Naive thymus-derived CD4-positive, alpha-beta T cell (primary cell): ENCODE results near the gene OR9Q1. TPM values are rescaled to one million over a fixed set of nuclear protein-coding genes. Genes with fewer than 3 reads are reported as not detected.
"Not testable (repeated sequence)": the region's sequence is repeated elsewhere in the genome, so short reads cannot be mapped to it uniquely, and the experiment has no call there.

ENCODE experiments used
- ATAC-seq: fragments of 150-1000 bp; cut with Tn5 transposase; 2 replicates; pipeline ENCODE4 v1.10.0; 2021; ENCODE audit warnings: mild to moderate bottlenecking, moderate library complexity
- CTCF ChIA-PET: fragments of 350-600 bp; sonication (Branson Sonifier 250); formaldehyde crosslinking; loops from one replicate; lab custom pipeline; 2021; ENCODE audit warnings: antibody characterized with exemption; lab: Charles Lee
- POLR2A ChIA-PET: fragments of 350-600 bp; sonication (Branson Sonifier 250); formaldehyde crosslinking; loops from one replicate; lab custom pipeline; 2021; ENCODE audit warnings: antibody characterized with exemption, inconsistent platforms; lab: Charles Lee
- DNase-seq, 9 donors: peaks; one replicate each; pipeline versions ENCODE4 v3.0.0 to v3.0.0-alpha.2; 2020 to 2022; ENCODE audit warnings: mixed read lengths in 1 of 9
- H3K27ac ChIP-seq: one replicate; pipeline ENCODE4 v1.7.0; 2013; ENCODE audit warnings: mild to moderate bottlenecking, low read depth, low read length, moderate library complexity
- H3K27me3 ChIP-seq, 2 donors: one replicate each; pipeline ENCODE4 v1.7.0; 2013; ENCODE audit warnings: low read length in 2 of 2, mild to moderate bottlenecking in 2 of 2, moderate library complexity in 2 of 2; ENCODE audit not compliant: control insufficient read depth in 2 of 2, insufficient read depth in 2 of 2
- H3K36me3 ChIP-seq, 3 experiments: 1 replicate in 2 of 3; 2 replicates in 1 of 3; pipeline ENCODE4 v1.7.0; 2013; ENCODE audit warnings: low read length in 3 of 3, mild to moderate bottlenecking in 3 of 3, moderate library complexity in 1 of 3; ENCODE audit not compliant: insufficient read depth in 3 of 3, control insufficient read depth in 2 of 3
- H3K4me1 ChIP-seq, 2 donors: one replicate each; pipeline ENCODE4 v1.7.0; 2013; ENCODE audit warnings: low read length in 2 of 2, mild to moderate bottlenecking in 2 of 2, moderate library complexity in 1 of 2; ENCODE audit not compliant: control insufficient read depth in 2 of 2, insufficient read depth in 2 of 2
- H3K4me3 ChIP-seq: 2 replicates; pipeline ENCODE4 v1.7.0; 2013; ENCODE audit warnings: mild to moderate bottlenecking, low read length
- H3K9me3 ChIP-seq, 3 experiments: 1 replicate in 2 of 3; 2 replicates in 1 of 3; pipeline ENCODE4 v1.7.0; 2013; ENCODE audit warnings: low read length in 3 of 3; ENCODE audit not compliant: control insufficient read depth in 2 of 3
- H3K27ac Mint-ChIP-seq, 9 donors: one replicate each; pipeline ENCODE4 v1.8.0; 2020 to 2022; ENCODE audit warnings: mixed read lengths in 9 of 9, mild to moderate bottlenecking in 8 of 9, moderate library complexity in 5 of 9, inconsistent platforms in 2 of 9
- H3K27me3 Mint-ChIP-seq, 5 donors: one replicate each; pipeline ENCODE4 v1.8.0; 2021 to 2022; ENCODE audit warnings: mixed read lengths in 5 of 5, mild to moderate bottlenecking in 1 of 5
- H3K36me3 Mint-ChIP-seq, 5 donors: one replicate each; pipeline ENCODE4 v1.8.0; 2020 to 2022; ENCODE audit warnings: mixed read lengths in 5 of 5, mild to moderate bottlenecking in 3 of 5, inconsistent platforms in 1 of 5
- H3K4me1 Mint-ChIP-seq, 7 donors: one replicate each; pipeline ENCODE4 v1.8.0; 2020 to 2022; ENCODE audit warnings: mixed read lengths in 7 of 7, mild to moderate bottlenecking in 3 of 7, inconsistent platforms in 1 of 7
- H3K4me3 Mint-ChIP-seq, 10 donors: one replicate each; pipeline ENCODE4 v1.8.0; 2020 to 2022; ENCODE audit warnings: mild to moderate bottlenecking in 10 of 10, mixed read lengths in 10 of 10, moderate library complexity in 6 of 10, inconsistent platforms in 2 of 10
- H3K9me3 Mint-ChIP-seq, 11 donors: one replicate each; pipeline ENCODE4 v1.8.0; 2020 to 2022; ENCODE audit warnings: mixed read lengths in 11 of 11, mild to moderate bottlenecking in 4 of 11, inconsistent platforms in 1 of 11, moderate library complexity in 1 of 11
- intact Hi-C, 2 donors: fragments of 100-400 bp; cut with micrococcal nuclease; formaldehyde crosslinking; loops; one replicate each; pipeline ENCODE4 v1.15.1; 2023
- polyA plus RNA-seq, 2 donors: library from polyadenylated mRNA; unstranded; fragments of 300-500 nt; fragmentation: Illumina TruSeq; gene quantifications; one replicate each; pipeline ENCODE4 v1.2.3, GENCODE V29; 2021
- total RNA-seq, 6 experiments: library from RNA in 5 of 6; stranded (reverse) in 5 of 6; gene quantifications; 1 replicate in 5 of 6; 2 replicates in 1 of 6; pipeline ENCODE4 v1.2.3 and lab custom pipeline; 2021 to 2026

Gene OR9Q1
- total and polyA plus RNA-seq, 7 experiments from 2014 or later: not detected

GRCh38 chr11:57980201-57980600 is 43.5 kb upstream of the OR9Q1 start:
- CTCF ChIA-PET: no interaction called here
- POLR2A ChIA-PET: no interaction called here
- intact Hi-C loops: no loop called here

GRCh38 chr11:57981536-57981935 is 42.1 kb upstream of the OR9Q1 start:
- Histone ChIP-seq H3K27ac (no peak overlapping the region), H3K4me1 (no peaks in the 10 kb centered on the region), H3K9me3 (no peaks in the 10 kb centered on the region), H3K36me3 (no peaks in the 10 kb centered on the region), H3K27me3 (no peaks in the 10 kb centered on the region), H3K4me3 (no peak overlapping the region)
- no peak overlapping the region for H3K4me3 Mint-ChIP-seq
- H3K36me3 Mint-ChIP-seq: no peaks in the 10 kb centered on the region
- DNase-seq (no peak), ATAC-seq (no peak)
- ChIA-PET POLR2A (no interaction called here), CTCF (no interaction called here)
- H3K4me1 Mint-ChIP-seq: no peaks in the 10 kb centered on the region
- intact Hi-C loops: no loop called here
- peaks cover 0 to 5% (median 0%) of the 10 kb centered on the region in 11 donors for H3K9me3 Mint-ChIP-seq
- no peak overlapping the region for H3K27ac Mint-ChIP-seq
- H3K27me3 Mint-ChIP-seq: peaks cover 3 to 25% (median 12%) of the 10 kb centered on the region in 5 donors

More at GRCh38 chr11:57980201-57980600, 43.5 kb upstream of the OR9Q1 start:
- H3K4me3 Mint-ChIP-seq: no peak overlapping the region
- Histone ChIP-seq H3K9me3 (no peaks in the 10 kb centered on the region), H3K27ac (no peak overlapping the region), H3K27me3 (no peaks in the 10 kb centered on the region), H3K36me3 (no peaks in the 10 kb centered on the region), H3K4me3 (no peak overlapping the region), H3K4me1 (no peaks in the 10 kb centered on the region)
- no peaks in the 10 kb centered on the region for H3K36me3 Mint-ChIP-seq
- ATAC-seq (no peak), DNase-seq (no peak)
- no peaks in the 10 kb centered on the region for H3K4me1 Mint-ChIP-seq
- peaks cover 0 to 5% (median 0%) of the 10 kb centered on the region in 11 donors for H3K9me3 Mint-ChIP-seq
- no peak overlapping the region for H3K27ac Mint-ChIP-seq
- H3K27me3 Mint-ChIP-seq: peaks cover 3 to 25% (median 12%) of the 10 kb centered on the region in 5 donors

GRCh38 chr11:57982776-57983175 is 40.9 kb upstream of the OR9Q1 start:
- no peaks in the 10 kb centered on the region for H3K36me3 Mint-ChIP-seq
- no peaks in the 10 kb centered on the region for H3K9me3 ChIP-seq
- no peak overlapping the region for H3K27ac Mint-ChIP-seq
- H3K4me3 ChIP-seq: no peak overlapping the region
- DNase-seq (no peak), ATAC-seq (no peak)
- no peaks in the 10 kb centered on the region for H3K36me3 ChIP-seq
- H3K4me1 ChIP-seq: no peaks in the 10 kb centered on the region
- intact Hi-C loops: no loop called here
- no peaks in the 10 kb centered on the region for H3K27me3 ChIP-seq
- POLR2A ChIA-PET: no interaction called here
- H3K9me3 Mint-ChIP-seq: peaks cover 0 to 12% (median 0%) of the 10 kb centered on the region in 11 donors
- no peaks in the 10 kb centered on the region for H3K4me1 Mint-ChIP-seq
- peaks cover 3 to 25% (median 11%) of the 10 kb centered on the region in 5 donors for H3K27me3 Mint-ChIP-seq
- CTCF ChIA-PET: no interaction called here
- H3K4me3 Mint-ChIP-seq: no peak overlapping the region
- no peak overlapping the region for H3K27ac ChIP-seq

GRCh38 chr11:57983191-57983590 is 40.5 kb upstream of the OR9Q1 start:
- no peaks in the 10 kb centered on the region for H3K27me3 ChIP-seq
- H3K9me3 ChIP-seq: no peaks in the 10 kb centered on the region
- Mint-ChIP-seq H3K27me3 (peaks cover 3 to 25% (median 10%) of the 10 kb centered on the region in 5 donors), H3K9me3 (peaks cover 0 to 16% (median 2%) of the 10 kb centered on the region in 11 donors), H3K4me3 (no peak overlapping the region), H3K27ac (no peak overlapping the region), H3K4me1 (no peaks in the 10 kb centered on the region), H3K36me3 (no peaks in the 10 kb centered on the region)
- H3K27ac ChIP-seq: no peak overlapping the region
- ATAC-seq: no peak
- DNase-seq: no peak
- H3K4me3 ChIP-seq: no peak overlapping the region
- ChIA-PET POLR2A (no interaction called here), CTCF (no interaction called here)
- H3K4me1 ChIP-seq: no peaks in the 10 kb centered on the region
- intact Hi-C loops: no loop called here
- no peaks in the 10 kb centered on the region for H3K36me3 ChIP-seq

- H3K27ac Mint-ChIP-seq, H3K27me3 ChIP-seq, H3K9me3 Mint-ChIP-seq, H3K4me1 ChIP-seq, intact Hi-C loops, H3K36me3 Mint-ChIP-seq, H3K4me3 Mint-ChIP-seq, POLR2A ChIA-PET, ATAC-seq, DNase-seq, CTCF ChIA-PET, H3K4me3 ChIP-seq, H3K4me1 Mint-ChIP-seq, H3K36me3 ChIP-seq, H3K27ac ChIP-seq, H3K9me3 ChIP-seq: not testable (repeated sequence)
- peaks cover 0 to 20% (median 14%) of the 10 kb centered on the region in 5 donors for H3K27me3 Mint-ChIP-seq
These were observed 24.2 kb upstream of the OR9Q1 start for GRCh38 chr11:57999523-57999922.

GRCh38 chr11:58000021-58000420 is 23.7 kb upstream of the OR9Q1 start:
- H3K36me3 Mint-ChIP-seq, H3K27ac ChIP-seq, DNase-seq, H3K4me3 Mint-ChIP-seq, intact Hi-C loops, H3K9me3 ChIP-seq, H3K27me3 ChIP-seq, POLR2A ChIA-PET, H3K4me3 ChIP-seq, ATAC-seq, CTCF ChIA-PET, H3K27ac Mint-ChIP-seq, H3K36me3 ChIP-seq, H3K4me1 Mint-ChIP-seq, H3K4me1 ChIP-seq, H3K9me3 Mint-ChIP-seq: not testable (repeated sequence)
- peaks cover 0 to 25% (median 19%) of the 10 kb centered on the region in 5 donors for H3K27me3 Mint-ChIP-seq

GRCh38 chr11:58000699-58001098 is 23.0 kb upstream of the OR9Q1 start:
- ATAC-seq (no peak), DNase-seq (no peak)
- CTCF ChIA-PET: no interaction called here
- Mint-ChIP-seq H3K4me3 (no peak overlapping the region), H3K27me3 (peaks cover 0 to 30% (median 23%) of the 10 kb centered on the region in 5 donors), H3K9me3 (peaks cover 0 to 4% (median 0%) of the 10 kb centered on the region in 11 donors), H3K4me1 (peaks cover 1 to 6% (median 4%) of the 10 kb centered on the region in 7 donors), H3K27ac (no peak overlapping the region), H3K36me3 (no peaks in the 10 kb centered on the region)
- intact Hi-C loops: loop anchor here in 1 of 2 donors (1.0 kb wide), 1 partner anchor 11 kb away; no protein-coding TSS in a partner anchor
- Histone ChIP-seq H3K27ac (no peak overlapping the region), H3K36me3 (no peaks in the 10 kb centered on the region), H3K9me3 (no peaks in the 10 kb centered on the region), H3K4me1 (no peaks in the 10 kb centered on the region), H3K27me3 (no peaks in the 10 kb centered on the region), H3K4me3 (no peak overlapping the region)
- POLR2A ChIA-PET: no interaction called here
